Esophagus squamous epithelium (tissue), 5 donors: ENCODE data around the gene SETBP1. TPM values are rescaled to one million over a fixed set of nuclear protein-coding genes. Genes with fewer than 3 reads are reported as not detected.
A peak's percentile ranks its signal among the peaks of the same experiment; 100 is the strongest.

Experiments used
- DNase-seq: peaks from one replicate; lab custom pipeline; 2025; lab: John Stamatoyannopoulos, UW
- H3K27ac ChIP-seq, 4 donors: fragments of 200-600 bp; sonication (generic); one replicate each; pipeline ENCODE4 v1.5.1; 2016 to 2019; ENCODE audit warnings: mild to moderate bottlenecking in 1 of 4
- H3K27me3 ChIP-seq, 4 donors: fragments of 200-600 bp; sonication (generic); 1 replicate in 3 of 4; 2 replicates in 1 of 4; pipeline versions ENCODE4 v1.5.1 to v1.6.0; 2017 to 2021; ENCODE audit warnings: antibody characterized with exemption in 1 of 4
- H3K36me3 ChIP-seq, 3 donors: fragments of 200-600 bp; sonication (generic); one replicate each; pipeline ENCODE4 v1.5.1; 2016 to 2019
- H3K4me1 ChIP-seq, 3 donors: fragments of 200-600 bp; sonication (generic); one replicate each; pipeline ENCODE4 v1.5.1; 2017 to 2019
- H3K4me3 ChIP-seq, 4 donors: fragments of 200-600 bp; sonication (generic); 1 replicate in 3 of 4; 2 replicates in 1 of 4; pipeline ENCODE4 v1.5.1; 2016 to 2019; ENCODE audit warnings: mild to moderate bottlenecking in 2 of 4, moderate library complexity in 1 of 4
- H3K9me3 ChIP-seq, 3 donors: fragments of 200-600 bp; sonication (generic); one replicate each; pipeline ENCODE4 v1.5.1; 2016 to 2019
- CTCF ChIP-seq, 6 experiments: fragments of 450-650 bp in 4 of 6; fragments of 200-600 bp in 2 of 6; sonication (generic) in 2 of 6; IDR thresholded peaks; one replicate each; pipeline ENCODE4 v1.5.1; 2016 to 2019; ENCODE audit warnings: antibody characterized with exemption in 6 of 6, mild to moderate bottlenecking in 4 of 6, moderate library complexity in 4 of 6
- POLR2A ChIP-seq, 4 donors: fragments of 450-650 bp; IDR thresholded peaks; one replicate each; pipeline ENCODE4 v1.6.1; 2017; ENCODE audit warnings: antibody characterized with exemption in 4 of 4, mild to moderate bottlenecking in 4 of 4, moderate library complexity in 3 of 4
- WGBS, 2 donors: methylation state at CpG; one replicate each; pipeline ENCODE4 v1.1.5; 2018; 5-methylcytosine and 5-hydroxymethylcytosine counted together
- intact Hi-C: fragments of 100-400 bp; cut with DNase I; formaldehyde crosslinking; loops from one replicate; pipeline ENCODE4 v1.15.0; 2022
- total RNA-seq, 4 donors: library from RNA; depleted of rRNA; stranded (reverse); fragments of >200 nt; gene quantifications; one replicate each; pipeline ENCODE4 v1.1.0, GENCODE V29; 2016
- donor health status: DM: yes; HTN: yes; CAD: no.

The SETBP1 gene
- total RNA-seq, 4 donors from 2014 or later, result 2.6 to 18.5 (median 6.4) TPM

GRCh38 chr18:44915213-44915612, 234.5 kb downstream of the SETBP1 start:
- Histone ChIP-seq H3K4me3 (no peak overlapping the region), H3K27me3 (no peaks in the 10 kb centered on the region), H3K27ac (peak overlapping the region in 3 of 4 donors; percentile 55 to 77 (median 66)), H3K9me3 (no peaks in the 10 kb centered on the region), H3K4me1 (peaks cover 0 to 49% (median 35%) of the 10 kb centered on the region in 3 donors), H3K36me3 (no peaks in the 10 kb centered on the region)
- WGBS, 2 donors, result 39 to 57% methylated on average over 2 of the region's 2 CpGs
- intact Hi-C loops, result no loop called here
- no peak for TF ChIP-seq CTCF (IDR thresholded peaks at IDR 0.05)
- no peak for TF ChIP-seq POLR2A (IDR thresholded peaks at IDR 0.05)
- no peak for DNase-seq

GRCh38 chr18:44915661-44916060, 235.0 kb downstream of the SETBP1 start:
- H3K4me1 ChIP-seq, result peaks cover 0 to 49% (median 35%) of the 10 kb centered on the region in 3 donors
- no peaks in the 10 kb centered on the region for H3K9me3 ChIP-seq
- no peaks in the 10 kb centered on the region for H3K36me3 ChIP-seq
- peak overlapping the region in 3 of 4 donors; percentile 55 to 77 (median 66) for H3K27ac ChIP-seq
- intact Hi-C loops, result no loop called here
- no peak for TF ChIP-seq POLR2A (IDR thresholded peaks at IDR 0.05)
- TF ChIP-seq CTCF (IDR thresholded peaks at IDR 0.05), result no peak
- DNase-seq, result no peak
- no peak overlapping the region for H3K4me3 ChIP-seq
- H3K27me3 ChIP-seq, result no peaks in the 10 kb centered on the region
- WGBS, 2 donors, result 40 to 58% methylated on average over 2 of the region's 2 CpGs

GRCh38 chr18:44916429-44917207, 235.9 kb downstream of the SETBP1 start:
- no peaks in the 10 kb centered on the region for H3K36me3 ChIP-seq
- H3K4me1 ChIP-seq, result peaks cover 0 to 49% (median 35%) of the 10 kb centered on the region in 3 donors
- no peak overlapping the region for H3K4me3 ChIP-seq
- intact Hi-C loops, result no loop called here
- no peaks in the 10 kb centered on the region for H3K9me3 ChIP-seq
- H3K27me3 ChIP-seq, result no peaks in the 10 kb centered on the region
- TF ChIP-seq POLR2A (IDR thresholded peaks at IDR 0.05) (no peak), CTCF (IDR thresholded peaks at IDR 0.05) (no peak)
- 74 to 84% methylated on average over 4 of the region's 4 CpGs for WGBS, 2 donors
- DNase-seq, result no peak
- peak overlapping the region; percentile 45 to 77 (median 60) for H3K27ac ChIP-seq

- no peaks in the 10 kb centered on the region for H3K9me3 ChIP-seq
- 43 to 46% methylated on average over 7 to 8 of the region's 10 CpGs for WGBS, 2 donors
- peak overlapping the region; percentile 45 to 77 (median 60) for H3K27ac ChIP-seq
- peaks cover 0 to 48% (median 35%) of the 10 kb centered on the region in 3 donors for H3K4me1 ChIP-seq
- intact Hi-C loops, result no loop called here
- TF ChIP-seq CTCF (IDR thresholded peaks at IDR 0.05), result no peak
- TF ChIP-seq POLR2A (IDR thresholded peaks at IDR 0.05), result no peak
- DNase-seq, result no peak
- H3K4me3 ChIP-seq, result no peak overlapping the region
- H3K36me3 ChIP-seq, result no peaks in the 10 kb centered on the region
- H3K27me3 ChIP-seq, result no peaks in the 10 kb centered on the region
Measured at GRCh38 chr18:44917216-44918141, 236.8 kb downstream of the SETBP1 start.
